HepG2 (cell line): Measurements from ENCODE around the gene CTIF. TPM values are rescaled to one million over a fixed set of nuclear protein-coding genes. Genes with fewer than 3 reads are reported as not detected.
A peak's percentile ranks its signal among the peaks of the same experiment; 100 is the strongest.

Source experiments
- ARNT ChIP-seq: fragments of 450-650 bp; IDR thresholded peaks from 2 replicates; pipeline ENCODE4 v1.6.1; 2017
- CERS6 ChIP-seq: sonication (generic); formaldehyde crosslinking; IDR thresholded peaks from 2 replicates; pipeline ENCODE4 v1.5.0; 2020; ENCODE audit warnings: missing genetic modification reagents
- GFI1 ChIP-seq: sonication (generic); formaldehyde crosslinking; IDR thresholded peaks from 2 replicates; pipeline ENCODE4 v1.5.0; 2020; ENCODE audit warnings: missing genetic modification reagents, mild to moderate bottlenecking, borderline replicate concordance
- HMGXB4 ChIP-seq, 2 experiments: sonication (generic) in 1 of 2; formaldehyde crosslinking in 1 of 2; IDR thresholded peaks; 2 replicates each; pipeline versions ENCODE4 v1.4.0 to v1.6.1; 2018 to 2020; ENCODE audit warnings: missing genetic modification reagents in 2 of 2, borderline replicate concordance in 1 of 2, low read depth in 1 of 2, mild to moderate bottlenecking in 1 of 2, missing biosample characterization in 1 of 2
- RAD21 ChIP-seq: fragments of 450-650 bp; formaldehyde crosslinking; IDR thresholded peaks from 2 replicates; pipeline ENCODE4 v1.5.0; 2020; ENCODE audit warnings: mild to moderate bottlenecking
- SALL1 ChIP-seq: sonication (generic); formaldehyde crosslinking; IDR thresholded peaks from 2 replicates; pipeline ENCODE4 v1.8.0; 2022; ENCODE audit warnings: mild to moderate bottlenecking, missing genetic modification reagents
- ZBTB4 ChIP-seq: sonication (generic); formaldehyde crosslinking; IDR thresholded peaks from 2 replicates; pipeline ENCODE4 v1.4.0; 2020; ENCODE audit warnings: missing genetic modification reagents, mild to moderate bottlenecking, borderline replicate concordance
- ZFAT ChIP-seq: sonication (generic); formaldehyde crosslinking; conservative IDR thresholded peaks from 2 replicates; pipeline ENCODE4 v1.8.1; 2023; ENCODE audit warnings: missing genetic modification reagents, inconsistent platforms
- ZKSCAN1 ChIP-seq: fragments of 150-350 bp; IDR thresholded peaks from 2 replicates; pipeline ENCODE4 v1.6.1; 2014; ENCODE audit warnings: low read length
- ZNF512 ChIP-seq: sonication (generic); formaldehyde crosslinking; IDR thresholded peaks from 2 replicates; pipeline ENCODE4 v1.4.0; 2020; ENCODE audit warnings: mild to moderate bottlenecking, missing genetic modification reagents
- ZNF550 ChIP-seq: sonication (generic); formaldehyde crosslinking; IDR thresholded peaks from 2 replicates; pipeline ENCODE4 v1.4.0; 2020; ENCODE audit warnings: mild to moderate bottlenecking, missing genetic modification reagents, borderline replicate concordance
- ZNF589 ChIP-seq: sonication (generic); formaldehyde crosslinking; conservative IDR thresholded peaks from 2 replicates; pipeline ENCODE4 v1.8.0; 2022; ENCODE audit warnings: mild to moderate bottlenecking, moderate library complexity, missing genetic modification reagents
- ZNF687 ChIP-seq: sonication (generic); formaldehyde crosslinking; IDR thresholded peaks from 2 replicates; pipeline ENCODE4 v1.5.1; 2020; ENCODE audit warnings: mild to moderate bottlenecking, missing genetic modification reagents, moderate library complexity
- ZSCAN29 ChIP-seq: sonication (generic); formaldehyde crosslinking; conservative IDR thresholded peaks from 2 replicates; pipeline ENCODE4 v1.4.0; 2020; ENCODE audit warnings: mild to moderate bottlenecking, missing genetic modification reagents
- polyA plus RNA-seq, 8 experiments: library from polyadenylated mRNA; depleted of rRNA in 3 of 8; stranded (reverse) in 7 of 8; unstranded in 1 of 8; fragments of >200 nt; fragmentation: Illumina TruSeq in 4 of 8; extraction: Trizol in 4 of 8; gene quantifications; 2 replicates each; pipeline versions ENCODE4 v1.2.1 to v1.2.3, GENCODE V29; 2011 to 2016; ENCODE audit warnings: low read depth in 4 of 8, missing spikeins in 1 of 8, mixed read lengths in 1 of 8; ENCODE audit not compliant: insufficient read depth in 1 of 8
- total RNA-seq, 5 experiments: library from RNA; depleted of rRNA; stranded (reverse); fragments of >200 nt; fragmentation: Illumina TruSeq; extraction: Trizol; gene quantifications; 2 replicates each; pipeline ENCODE4 v1.2.3, GENCODE V29; 2016; ENCODE audit warnings: low read depth in 1 of 5
- TF ChIP-seq, protein P1 (sequence below): sonication (generic); formaldehyde crosslinking; IDR thresholded peaks from 2 replicates; pipeline ENCODE4 v1.4.0; 2020; ENCODE audit warnings: missing genetic modification reagents

Gene CTIF
- total and polyA plus RNA-seq, 2 of the 13 experiments (the other 11 are each of a cell fraction or from before 2014, with no cell fraction given) = 18.2 to 28.0 TPM

GRCh38 chr18:48875942-48876511 is 337.2 kb downstream of the CTIF start (continued):
- TF ChIP-seq ZSCAN29 (0 out of 2 replicates have a peak, but pooled peaks have one; percentile 13), ZFAT (CRISPR knock-in tag) (no peak), ZNF550 (CRISPR knock-in tag) (no peak), ZNF687 (CRISPR knock-in tag) (peak; percentile 63), ZKSCAN1 (no peak), ZBTB4 (CRISPR knock-in tag) (peak; percentile 21; the same call in 1 of the 2 replicates), HMGXB4 (CRISPR knock-in tag; IDR thresholded peaks at IDR 0.05; ENCODE audit: borderline replicate concordance in 1 of 2, low read depth in 1 of 2) (0 out of 4 replicates have a peak, but pooled peaks of 1 of the 2 experiments have one; percentile 20), RAD21 (CRISPR knock-in tag) (peak; percentile 67), ZNF589 (no peak), ZNF512 (no peak), ARNT (no peak), CERS6 (no peak), SALL1 (CRISPR knock-in tag) (peak; percentile 31; the same call in 1 of the 2 replicates), GFI1 (CRISPR knock-in tag) (no peak)
- TF ChIP-seq, protein P1, sequence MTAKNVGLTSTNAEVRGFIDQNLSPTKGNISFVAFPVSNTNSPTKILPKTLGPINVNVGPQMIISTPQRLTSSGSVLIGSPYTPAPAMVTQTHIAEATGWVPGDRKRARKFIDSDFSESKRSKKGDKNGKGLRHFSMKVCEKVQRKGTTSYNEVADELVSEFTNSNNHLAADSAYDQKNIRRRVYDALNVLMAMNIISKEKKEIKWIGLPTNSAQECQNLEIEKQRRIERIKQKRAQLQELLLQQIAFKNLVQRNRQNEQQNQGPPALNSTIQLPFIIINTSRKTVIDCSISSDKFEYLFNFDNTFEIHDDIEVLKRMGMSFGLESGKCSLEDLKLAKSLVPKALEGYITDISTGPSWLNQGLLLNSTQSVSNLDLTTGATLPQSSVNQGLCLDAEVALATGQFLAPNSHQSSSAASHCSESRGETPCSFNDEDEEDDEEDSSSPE (CRISPR knock-in tag) = 0 out of 2 replicates have a peak, but pooled peaks have one; percentile 36
